C4-2B (cell line): ENCODE results near the gene TCFL5.
"Not testable (repeated sequence)": the region's sequence is repeated elsewhere in the genome, so short reads cannot be mapped to it uniquely, and the experiment has no call there.

Experiments used
- H3K27ac ChIP-seq: fragments of 450-650 bp; 2 replicates; pipeline ENCODE4 v1.5.1; 2017
- ZFX ChIP-seq: fragments of 450-650 bp; IDR thresholded peaks from 2 replicates; pipeline ENCODE4 v1.6.1; 2017
- TF ChIP-seq, protein P1 (sequence below): fragments of 450-650 bp; conservative IDR thresholded peaks from 2 replicates; pipeline ENCODE4 v1.5.1; 2017; ENCODE audit warnings: mild to moderate bottlenecking

Gene TCFL5

DNA sequence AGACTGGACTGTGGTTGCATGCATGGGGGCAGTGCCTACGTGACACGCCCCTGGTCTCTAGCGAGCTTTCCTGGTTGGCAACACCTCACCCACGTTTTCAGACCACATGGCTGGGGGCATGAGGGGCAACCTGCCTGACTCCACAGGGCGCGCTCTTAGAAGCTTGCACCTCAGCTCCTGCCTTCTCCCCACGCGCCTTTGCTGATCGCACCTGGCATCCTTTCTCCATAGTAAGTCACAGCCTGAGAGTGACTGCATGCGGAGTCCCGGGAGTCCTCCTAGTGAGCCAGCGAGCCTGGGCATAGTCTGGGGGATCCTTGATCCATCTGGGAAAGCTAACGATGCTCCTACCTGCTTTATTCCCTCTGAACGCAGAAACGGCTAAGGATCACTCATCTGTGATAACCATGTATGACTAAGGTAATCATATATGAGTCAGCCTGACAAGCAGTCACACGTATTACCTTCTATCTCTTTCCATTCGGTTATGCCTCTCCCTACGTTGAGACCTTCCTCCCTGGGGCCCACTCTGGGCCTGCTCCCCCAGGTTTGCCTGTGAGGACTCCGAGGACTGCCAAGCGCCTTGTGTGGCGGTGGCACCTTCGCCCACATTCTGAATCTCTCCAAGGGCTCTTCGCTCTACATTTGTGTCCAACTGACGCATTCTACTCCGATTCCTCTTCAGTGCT is 4.5 kb downstream of the TCFL5 start:
- TF ChIP-seq, protein P1, sequence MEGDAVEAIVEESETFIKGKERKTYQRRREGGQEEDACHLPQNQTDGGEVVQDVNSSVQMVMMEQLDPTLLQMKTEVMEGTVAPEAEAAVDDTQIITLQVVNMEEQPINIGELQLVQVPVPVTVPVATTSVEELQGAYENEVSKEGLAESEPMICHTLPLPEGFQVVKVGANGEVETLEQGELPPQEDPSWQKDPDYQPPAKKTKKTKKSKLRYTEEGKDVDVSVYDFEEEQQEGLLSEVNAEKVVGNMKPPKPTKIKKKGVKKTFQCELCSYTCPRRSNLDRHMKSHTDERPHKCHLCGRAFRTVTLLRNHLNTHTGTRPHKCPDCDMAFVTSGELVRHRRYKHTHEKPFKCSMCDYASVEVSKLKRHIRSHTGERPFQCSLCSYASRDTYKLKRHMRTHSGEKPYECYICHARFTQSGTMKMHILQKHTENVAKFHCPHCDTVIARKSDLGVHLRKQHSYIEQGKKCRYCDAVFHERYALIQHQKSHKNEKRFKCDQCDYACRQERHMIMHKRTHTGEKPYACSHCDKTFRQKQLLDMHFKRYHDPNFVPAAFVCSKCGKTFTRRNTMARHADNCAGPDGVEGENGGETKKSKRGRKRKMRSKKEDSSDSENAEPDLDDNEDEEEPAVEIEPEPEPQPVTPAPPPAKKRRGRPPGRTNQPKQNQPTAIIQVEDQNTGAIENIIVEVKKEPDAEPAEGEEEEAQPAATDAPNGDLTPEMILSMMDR = no peak
- no peak for TF ChIP-seq ZFX
- no peak overlapping the region for H3K27ac ChIP-seq

DNA sequence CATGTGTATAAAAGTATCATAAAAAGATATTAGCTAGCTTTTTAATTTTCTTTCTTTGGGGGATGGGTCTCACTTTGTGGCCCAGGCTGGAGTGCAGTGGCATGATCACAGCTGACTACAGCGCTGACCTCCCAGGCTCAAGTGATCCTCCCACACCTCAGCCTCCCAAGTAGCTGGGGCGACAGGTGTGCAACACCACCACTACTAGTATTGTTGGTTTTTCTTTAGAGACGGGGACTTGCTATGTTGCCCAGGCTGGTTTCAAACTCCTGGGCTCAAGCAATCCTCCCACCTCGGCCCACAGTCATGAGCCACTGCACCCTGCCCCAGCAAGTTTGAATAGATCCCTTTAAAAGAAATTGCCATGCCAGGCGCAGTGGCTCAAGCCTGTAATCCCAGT is 6.5 kb downstream of the TCFL5 start:
- H3K27ac ChIP-seq = no peak overlapping the region
- TF ChIP-seq, protein P1 = no peak
- no peak for TF ChIP-seq ZFX

GRCh38 chr20:62854121-62854520 is 7.5 kb downstream of the TCFL5 start:
- TF ChIP-seq, protein P1 = no peak
- no peak for TF ChIP-seq ZFX
- H3K27ac ChIP-seq = no peak overlapping the region

DNA sequence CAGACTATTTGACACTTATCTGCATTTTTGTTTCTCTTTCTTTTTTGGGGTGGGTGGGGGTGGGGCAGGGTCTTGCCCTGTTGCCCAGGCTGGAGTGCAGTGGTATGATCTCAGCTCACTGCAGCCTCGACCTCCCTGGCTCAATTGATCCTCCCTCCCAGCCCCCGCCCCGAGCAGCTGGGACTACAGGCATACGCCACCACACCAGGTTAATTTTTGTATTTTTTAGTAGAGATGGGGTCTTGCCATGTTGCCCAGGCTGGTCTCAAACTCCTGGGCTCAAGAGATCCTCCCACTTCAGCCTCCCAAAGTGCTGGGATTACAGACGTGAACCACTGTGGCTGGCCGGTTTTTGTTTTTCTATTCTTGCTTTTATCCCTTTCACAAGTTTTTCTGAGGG is 8.3 kb downstream of the TCFL5 start:
- H3K27ac ChIP-seq = not testable (repeated sequence)

- TF ChIP-seq ZFX = no peak
- TF ChIP-seq, protein P1 = no peak
- no peak overlapping the region for H3K27ac ChIP-seq
Observed at GRCh38 chr20:62852841-62853240, 8.8 kb downstream of the TCFL5 start.

DNA sequence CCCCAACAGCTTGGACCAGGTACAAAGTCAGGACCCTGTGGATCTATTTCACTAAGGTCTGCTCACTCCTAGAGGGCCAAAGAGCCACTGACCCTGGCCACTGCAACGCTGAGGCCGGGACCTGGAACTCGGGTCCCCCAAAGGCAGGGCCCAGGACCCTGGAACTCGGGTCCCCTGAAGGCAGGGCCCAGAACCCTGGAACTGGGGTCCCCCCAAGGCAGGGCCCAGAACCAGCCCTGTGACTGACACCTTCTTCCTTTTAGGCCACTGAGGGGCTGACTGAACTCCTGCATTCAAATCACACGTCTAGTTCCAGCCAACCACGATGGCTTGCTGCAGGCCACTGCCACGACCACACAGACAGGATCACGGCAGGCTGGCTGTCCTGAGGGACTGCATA is 9.4 kb downstream of the TCFL5 start:
- no peak overlapping the region for H3K27ac ChIP-seq
- no peak for TF ChIP-seq ZFX
- TF ChIP-seq, protein P1 = no peak

DNA sequence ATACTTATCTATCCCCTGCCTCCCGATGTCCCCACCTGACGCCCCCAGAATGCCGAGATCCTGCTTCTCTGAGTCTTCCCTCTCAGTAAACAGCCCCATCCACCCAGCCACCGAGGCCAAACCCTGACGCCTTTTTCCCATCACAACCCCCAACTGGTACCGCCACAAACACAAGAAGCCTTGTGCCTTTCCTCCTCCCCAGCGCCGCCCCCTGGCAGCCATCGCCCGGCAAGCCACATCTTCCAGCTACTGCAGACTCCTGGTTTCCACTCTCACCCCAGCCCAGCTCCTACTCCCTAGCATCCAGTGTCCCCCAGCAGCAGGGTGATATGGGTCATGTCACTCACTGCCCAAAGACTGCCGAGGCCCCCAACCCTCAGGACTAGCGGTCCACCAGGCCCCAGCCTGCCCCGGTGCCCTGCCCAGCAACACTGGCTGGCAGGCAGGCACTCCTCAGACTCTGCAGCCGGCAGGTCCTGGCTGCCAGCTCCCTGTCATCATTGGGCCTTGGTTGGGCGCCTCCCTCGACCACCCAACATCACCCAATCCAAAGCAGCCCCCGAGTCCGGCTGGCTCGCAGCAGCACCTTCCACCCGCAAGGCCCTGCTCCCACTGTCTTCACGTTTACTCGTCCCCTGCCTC is 11.2 kb downstream of the TCFL5 start:
- TF ChIP-seq, protein P1 = no peak
- TF ChIP-seq ZFX = no peak
- no peak overlapping the region for H3K27ac ChIP-seq

GRCh38 chr20:62849431-62849830 is 12.2 kb downstream of the TCFL5 start:
- TF ChIP-seq, protein P1 = no peak
- no peak for TF ChIP-seq ZFX
- no peak overlapping the region for H3K27ac ChIP-seq

DNA sequence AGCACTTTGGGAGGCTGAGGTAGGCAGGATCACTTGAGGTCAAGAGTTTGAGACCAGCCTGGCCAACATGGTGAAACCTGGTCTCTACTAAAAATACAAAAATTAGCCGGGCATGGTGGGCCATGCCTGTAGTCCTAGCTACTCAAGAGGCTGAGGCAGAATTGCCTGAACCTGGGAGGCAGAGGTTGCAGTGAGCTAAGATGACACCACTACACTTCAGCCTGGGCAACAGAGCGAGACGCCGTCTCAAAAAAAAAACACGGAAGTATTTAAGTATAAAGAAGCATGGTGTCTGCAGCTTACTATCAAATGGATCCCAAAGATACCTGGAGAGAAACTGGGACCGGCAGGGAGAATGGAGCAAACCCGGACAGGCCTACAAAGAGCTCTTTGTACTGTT is 12.7 kb downstream of the TCFL5 start:
- H3K27ac ChIP-seq = not testable (repeated sequence)
